Stimulated activated CD4-positive, alpha-beta T cell treated with anti-CD3 and anti-CD28 coated beads, Interleukin-2, amount 100 ng/mL, for 4 hours (primary cell): ENCODE data around the gene HABP2.

ENCODE experiments used
- DNase-seq: peaks from one replicate; pipeline ENCODE4 v3.0.0-alpha.2; 2020; ENCODE audit warnings: low read depth

HABP2 gene

DNA sequence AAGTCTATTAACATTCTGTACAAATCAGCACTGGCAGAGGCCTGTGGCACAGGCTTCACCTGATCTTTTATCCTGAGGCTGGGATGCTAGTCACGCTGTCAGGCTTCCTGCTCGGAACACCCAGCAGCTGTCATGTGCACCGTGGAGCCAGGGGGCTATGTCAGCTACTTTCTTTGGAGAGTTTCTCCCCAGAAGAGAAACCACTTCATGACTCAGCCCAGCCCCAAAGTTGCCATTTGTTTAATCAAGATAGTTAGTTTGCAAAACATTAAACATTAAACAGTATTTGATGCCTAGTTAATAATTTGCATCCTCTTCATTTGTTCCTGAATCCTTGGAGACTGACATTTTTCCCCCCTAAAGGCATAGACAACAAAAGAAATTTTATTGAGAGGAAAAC is at the start of gene HABP2:
Gene HABP2 (plus strand): TSS at position 353 of the 400 bp plus-strand sequence. CDS start 69 bp downstream, outside the sequence.
- DNase-seq = no peak

DNA sequence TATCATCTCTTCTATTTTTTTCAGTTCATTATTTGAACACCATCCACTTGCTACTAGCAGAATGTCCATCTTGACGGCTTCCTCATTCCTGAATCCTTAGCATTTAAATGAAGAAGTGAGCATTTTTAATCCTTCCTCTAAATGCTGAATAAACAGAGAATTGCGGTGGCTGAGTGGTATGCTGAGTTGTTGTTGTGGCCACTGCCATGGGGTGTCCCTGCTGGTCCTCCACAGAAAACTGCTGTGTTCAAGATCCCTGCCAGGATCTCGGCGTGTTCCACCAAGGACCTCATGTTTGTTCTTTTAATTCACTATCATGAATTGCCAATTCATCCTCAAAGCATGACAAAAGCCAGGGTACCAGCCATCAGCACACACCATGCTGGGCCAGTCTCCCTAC is 48.9 kb upstream of the HABP2 start:
- no peak for DNase-seq

- no peak for DNase-seq
Observed at GRCh38 chr10:113504423-113504822, 48.4 kb upstream of the HABP2 start.

DNA sequence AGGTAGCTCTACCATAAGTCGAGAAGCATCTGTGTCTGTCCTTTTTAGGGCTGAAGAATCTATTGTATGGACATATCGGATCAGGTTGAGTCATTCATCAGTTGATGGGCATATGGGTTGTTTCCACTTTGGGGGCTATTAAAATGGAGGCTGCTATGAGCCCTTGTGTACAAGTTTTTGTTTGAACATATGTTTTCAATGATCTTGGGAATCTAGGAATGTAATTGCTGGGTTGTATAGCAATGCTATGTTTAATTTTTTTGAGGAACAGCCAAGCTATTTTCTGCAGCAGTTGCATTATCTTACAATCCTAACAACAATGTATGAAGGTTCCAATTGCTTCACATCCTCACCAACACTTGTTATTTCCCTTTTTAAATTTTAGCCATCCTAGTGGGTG is 46.4 kb upstream of the HABP2 start:
- no peak for DNase-seq

DNA sequence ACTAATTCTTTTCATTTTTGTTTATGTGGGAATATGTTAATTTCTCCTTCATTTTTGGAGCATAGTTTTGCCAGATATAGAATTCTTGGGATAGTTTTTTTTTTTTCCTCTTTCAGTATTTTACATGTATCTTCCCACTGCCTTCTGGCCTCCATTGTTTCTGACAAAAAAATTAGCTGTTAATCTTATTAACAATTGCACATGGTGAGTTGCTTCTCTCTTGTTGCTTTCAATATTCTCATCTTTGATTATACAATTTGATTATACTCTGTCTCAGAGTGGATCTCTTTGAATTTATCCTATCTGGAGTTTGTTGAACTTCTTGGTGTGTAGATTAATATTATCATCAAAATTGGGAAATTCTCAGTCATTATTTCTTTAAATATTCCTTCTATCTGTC is 41.4 kb upstream of the HABP2 start:
- no peak for DNase-seq

DNA sequence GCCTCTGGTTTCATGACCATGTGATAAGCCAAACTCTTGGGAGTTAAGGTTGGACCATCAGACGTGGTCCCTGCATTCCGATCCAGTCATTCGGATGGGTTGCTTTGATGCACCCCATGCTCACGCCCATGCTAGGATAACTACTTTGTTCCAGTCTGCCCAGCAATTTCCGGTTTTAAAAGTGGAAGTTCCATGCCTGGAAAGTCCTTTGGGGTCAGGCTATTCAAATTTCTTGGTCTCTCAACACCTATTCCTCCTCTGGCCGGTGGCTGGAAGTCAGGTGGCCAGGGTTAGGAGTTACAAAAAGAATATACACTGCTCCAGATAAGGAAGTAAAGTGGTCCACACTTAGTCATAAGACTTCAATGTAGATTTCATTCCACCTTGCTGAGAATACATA is 37.7 kb upstream of the HABP2 start:
- DNase-seq = no peak

DNA sequence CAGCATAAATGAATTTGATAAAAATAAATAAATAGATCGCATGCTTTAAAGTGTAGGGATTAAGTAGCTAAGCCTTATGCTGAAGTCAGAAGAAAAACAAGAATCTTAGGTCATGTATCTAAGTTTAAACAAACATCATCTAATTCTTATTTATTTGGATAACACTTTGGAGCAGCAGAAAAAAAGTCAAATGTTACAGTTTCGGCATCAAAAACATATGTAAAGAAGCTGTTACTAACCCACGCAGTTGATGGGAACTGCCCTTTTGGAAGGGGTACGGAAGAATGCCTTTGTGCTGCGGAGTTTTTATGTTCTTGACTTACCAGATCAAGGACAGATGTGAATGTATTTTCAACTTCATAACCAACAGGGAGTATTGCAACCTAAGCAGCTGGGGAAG is 37.3 kb upstream of the HABP2 start:
- no peak for DNase-seq

GRCh38 chr10:113516061-113516460 is 36.8 kb upstream of the HABP2 start:
- DNase-seq = no peak

DNA sequence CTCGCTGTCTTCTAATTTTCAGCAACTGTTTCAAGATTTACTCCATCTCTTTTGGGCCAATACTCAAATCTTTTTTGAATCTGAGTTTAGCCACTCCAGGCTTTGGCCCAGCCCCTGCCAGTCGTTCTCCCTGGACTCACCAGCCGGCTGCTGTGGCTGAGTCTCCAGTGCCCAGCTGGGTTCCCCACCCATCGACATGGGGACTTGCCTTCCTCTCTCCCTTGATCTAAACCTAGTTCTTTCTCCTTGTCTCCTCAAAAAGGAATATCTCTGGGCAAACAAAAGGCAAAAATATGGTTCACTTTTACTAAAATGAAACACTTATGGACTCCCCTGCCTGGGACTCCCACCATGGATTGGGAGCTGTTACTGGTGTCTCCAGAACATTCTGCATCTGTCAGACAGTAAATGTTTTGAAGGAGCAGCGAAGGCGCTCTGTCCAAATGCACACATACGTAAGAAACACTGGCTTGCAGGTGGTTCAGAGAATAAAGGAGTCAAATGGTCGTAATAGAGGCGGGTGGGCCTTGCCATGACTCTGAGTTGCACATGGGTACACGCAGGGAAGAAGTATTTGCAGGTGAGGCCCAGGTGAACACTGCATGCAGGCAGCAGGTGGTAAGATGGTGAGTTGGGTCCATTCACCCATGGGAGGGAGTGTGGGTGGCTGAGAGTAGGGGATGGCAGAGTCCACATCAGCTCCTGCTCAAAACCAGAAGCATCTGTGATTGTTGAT is 35.5 kb upstream of the HABP2 start:
- DNase-seq = no peak

- DNase-seq = no peak
Observed at GRCh38 chr10:113517901-113518260, 35.0 kb upstream of the HABP2 start.

DNA sequence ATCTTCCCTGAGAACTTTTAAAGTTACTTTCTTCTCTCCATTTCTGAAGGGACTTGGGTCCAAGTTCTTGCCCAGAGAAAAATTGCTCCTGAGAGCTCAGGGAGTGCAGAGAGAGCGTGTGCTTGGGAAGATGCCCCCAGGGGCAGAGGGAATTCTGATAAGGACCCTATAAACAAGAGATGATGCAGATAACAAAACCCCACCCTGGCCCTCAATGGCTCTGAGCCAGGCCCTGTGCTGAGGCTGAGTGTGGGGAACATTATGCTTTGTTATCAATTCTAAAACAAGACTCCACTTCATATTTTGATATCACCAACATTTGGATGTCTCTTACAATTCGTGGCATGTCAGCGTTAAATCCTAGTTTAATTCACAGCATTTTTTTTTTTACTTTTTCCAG is 34.4 kb upstream of the HABP2 start:
- DNase-seq = no peak

DNA sequence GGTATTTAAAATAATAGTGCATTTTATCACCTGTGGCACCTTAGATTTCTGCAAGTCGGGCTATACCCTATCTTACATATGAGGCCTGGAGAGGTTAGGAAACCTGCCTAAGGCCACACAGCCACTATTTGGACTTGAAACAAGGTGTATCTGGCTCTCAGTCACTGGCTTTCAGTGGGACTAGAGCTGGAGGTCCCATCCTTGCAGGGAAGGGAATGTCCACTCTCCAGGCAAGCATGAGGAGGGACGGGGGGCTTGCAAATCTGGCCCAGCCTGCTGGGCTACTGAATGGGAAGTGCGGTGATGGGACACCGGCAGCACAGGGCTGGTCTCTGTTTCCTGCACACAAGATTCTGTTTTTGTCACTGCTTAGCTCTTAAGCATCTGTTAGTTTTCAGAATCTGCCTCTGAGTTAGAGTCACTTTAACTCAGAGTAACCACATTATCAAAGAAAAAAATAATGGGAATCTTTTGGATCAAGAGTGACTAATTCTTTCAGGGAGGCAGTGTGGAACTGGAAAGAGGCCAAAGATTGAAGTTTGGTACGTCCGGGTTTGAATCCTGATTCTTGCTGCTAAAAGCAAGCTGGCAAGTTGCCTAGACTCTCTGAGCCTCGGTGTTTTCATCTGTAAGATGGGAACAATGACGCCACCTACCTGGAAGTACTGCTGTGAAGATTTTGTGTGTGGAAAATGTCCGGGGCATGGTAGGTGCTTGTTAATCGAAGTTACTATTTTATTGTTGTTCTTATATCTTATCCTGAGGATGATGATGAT is 33.8 kb upstream of the HABP2 start:
- no peak for DNase-seq

DNA sequence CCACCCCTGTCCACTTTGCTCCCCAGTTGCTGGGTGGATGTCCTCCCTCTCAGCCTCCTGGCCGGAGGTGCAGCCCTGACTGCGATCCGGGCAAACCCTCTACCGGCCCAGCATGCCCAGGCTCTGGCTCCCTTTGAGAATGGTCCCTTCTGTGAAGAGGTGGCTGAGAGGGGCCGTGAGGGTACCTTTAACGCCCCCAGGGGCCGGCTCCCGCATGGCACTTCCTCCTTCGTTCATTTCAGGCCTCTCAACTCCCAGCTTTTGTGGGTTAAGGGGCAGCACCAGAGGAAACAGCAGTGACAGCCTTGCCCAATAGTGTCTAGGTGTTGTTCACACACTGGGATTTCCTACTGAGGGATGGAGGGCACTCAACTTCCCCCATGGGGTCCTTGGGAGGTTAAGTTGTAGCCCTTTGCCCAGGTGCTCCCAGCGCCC is 33.2 kb upstream of the HABP2 start:
- no peak for DNase-seq

DNA sequence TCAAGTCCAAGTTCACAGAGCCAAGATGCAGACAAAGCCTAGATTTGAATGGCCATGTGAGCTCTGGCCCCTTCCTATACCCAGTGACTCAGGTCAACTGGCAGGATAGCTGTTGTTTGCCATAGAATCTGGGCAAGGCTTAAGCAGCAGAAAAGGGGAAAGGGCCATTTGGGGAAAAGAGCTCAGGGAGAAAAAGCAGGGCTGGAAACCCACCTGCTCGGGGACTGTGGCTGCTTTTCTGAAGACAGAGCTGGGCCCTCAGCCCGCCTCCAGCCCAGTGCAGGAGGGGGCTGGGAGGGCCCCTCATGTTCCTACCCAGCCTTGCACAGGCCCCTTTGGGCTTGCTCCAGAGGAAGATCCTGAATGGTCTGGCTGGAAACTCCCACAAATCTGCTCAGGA is 32.6 kb upstream of the HABP2 start:
- no peak for DNase-seq

DNA sequence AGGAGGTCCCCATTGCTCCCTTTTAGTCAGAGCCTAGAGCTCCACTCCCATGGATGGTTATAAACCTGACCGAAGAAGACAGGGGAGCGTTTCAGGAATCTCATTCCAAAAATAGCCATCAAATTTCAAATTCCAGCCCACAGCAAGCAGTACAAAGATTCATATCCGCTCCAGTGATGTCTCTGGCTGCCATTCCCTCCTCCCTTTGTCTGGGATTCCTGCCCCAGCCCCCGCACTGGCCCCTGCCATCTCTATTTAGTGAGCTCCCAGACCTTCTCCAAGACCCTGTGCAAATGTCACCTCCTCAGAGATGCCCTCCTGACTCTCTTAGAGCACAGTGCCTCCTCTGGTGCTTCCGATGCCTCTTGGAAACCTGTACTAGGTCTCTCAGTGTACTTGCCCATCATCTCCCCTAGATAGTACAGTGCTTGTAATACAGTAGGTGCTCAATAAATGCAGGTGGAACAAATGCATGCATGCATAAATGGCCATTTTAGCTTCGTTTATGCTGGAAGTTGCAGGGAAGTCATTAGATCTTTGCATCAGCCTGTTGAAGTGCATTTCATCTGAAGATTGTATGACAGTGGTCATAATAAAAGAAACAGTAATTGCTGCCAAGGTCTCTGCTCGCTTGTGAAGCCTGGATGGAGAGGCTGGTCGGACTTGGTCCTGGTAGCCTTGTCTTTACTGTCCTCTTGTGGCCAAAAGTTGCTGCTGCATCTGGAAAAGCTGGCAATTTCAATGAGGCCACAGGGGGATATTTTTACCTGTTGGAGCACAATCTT is 32.0 kb upstream of the HABP2 start:
- DNase-seq = no peak

DNA sequence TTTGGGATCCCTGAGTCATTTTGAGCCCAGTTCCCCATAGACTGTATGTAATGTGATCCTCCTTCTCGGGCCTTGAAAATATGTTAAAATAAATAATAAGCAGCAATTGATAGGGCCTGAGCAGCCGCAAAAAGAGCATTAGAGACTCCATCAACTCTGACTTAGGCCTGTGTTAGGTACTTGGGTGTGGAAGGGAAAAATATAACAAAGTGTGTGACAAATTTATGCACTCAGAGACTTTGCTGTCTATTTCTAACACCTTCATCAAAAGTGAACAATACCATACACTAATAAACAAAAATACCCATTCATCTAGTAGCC is 31.4 kb upstream of the HABP2 start:
- no peak for DNase-seq

DNA sequence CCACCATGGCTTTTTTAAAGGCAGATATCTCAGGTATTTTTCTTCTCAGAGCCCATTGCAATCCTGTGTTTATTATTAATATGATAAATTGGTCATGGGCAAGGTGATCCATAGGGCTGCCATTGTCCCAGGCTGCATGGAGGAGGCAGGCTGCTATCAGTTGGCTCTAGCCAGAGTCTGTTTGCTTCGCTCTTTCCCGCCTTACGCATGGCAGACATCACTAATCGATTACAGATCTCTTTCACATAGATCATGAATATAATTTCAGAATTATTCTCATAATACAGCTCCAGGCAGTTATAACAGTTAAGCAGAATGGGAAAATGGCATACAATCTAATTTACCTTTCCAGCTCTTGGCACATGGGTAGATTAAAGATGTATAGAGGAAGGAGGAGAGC is 30.4 kb upstream of the HABP2 start:
- no peak for DNase-seq

GRCh38 chr10:113523071-113523470 is 29.8 kb upstream of the HABP2 start:
- no peak for DNase-seq

- no peak for DNase-seq
Observed at GRCh38 chr10:113523628-113524027, 29.2 kb upstream of the HABP2 start.

GRCh38 chr10:113524120-113524519 is 28.7 kb upstream of the HABP2 start:
- no peak for DNase-seq

- no peak for DNase-seq
Observed at GRCh38 chr10:113524539-113525490, 28.0 kb upstream of the HABP2 start.

DNA sequence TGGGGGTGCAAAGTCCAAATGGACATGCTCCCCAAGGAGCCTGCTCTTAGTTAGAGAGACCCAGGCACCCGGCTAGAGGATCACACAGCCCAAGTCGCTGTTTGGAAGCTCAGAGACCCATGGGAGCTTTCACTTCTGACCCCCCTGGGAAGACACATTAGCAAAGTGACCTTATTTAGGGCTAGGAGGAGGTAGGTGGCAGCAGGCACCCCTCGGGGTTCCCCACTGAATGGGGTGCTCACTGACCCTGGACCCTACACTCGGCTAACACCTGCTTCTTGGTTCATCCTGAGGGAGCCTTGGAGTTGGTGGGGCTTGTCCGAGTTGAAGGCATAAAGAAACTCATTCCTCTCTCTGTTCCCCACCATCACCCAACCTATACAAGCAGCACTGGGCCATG is 27.1 kb upstream of the HABP2 start:
- DNase-seq = no peak
